Testis (tissue), 2 donors: ENCODE measurements around the gene IMMP2L.

ENCODE experiments used
- CTCF ChIP-seq, 3 experiments: fragments of 450-650 bp in 2 of 3; fragments of 200-600 bp in 1 of 3; sonication (generic) in 1 of 3; IDR thresholded peaks; one replicate each; pipeline ENCODE4 v1.5.1; 2016 to 2019; ENCODE audit warnings: antibody characterized with exemption in 3 of 3, mild to moderate bottlenecking in 2 of 3, moderate library complexity in 1 of 3
- POLR2A ChIP-seq: fragments of 450-650 bp; IDR thresholded peaks from one replicate; pipeline ENCODE4 v1.6.1; 2017; ENCODE audit warnings: antibody characterized with exemption, mild to moderate bottlenecking, moderate library complexity

- TF ChIP-seq CTCF (IDR thresholded peaks at IDR 0.05): no peak
- TF ChIP-seq POLR2A: no peak
Observed at GRCh38 chr7:111400088-111400487, 162.2 kb downstream of the IMMP2L start.
